Hepatocyte (in vitro differentiated cells): ENCODE measurements around the gene CRYGA. TPM values are rescaled to one million over a fixed set of nuclear protein-coding genes. Genes with fewer than 3 reads are reported as not detected.
A peak's percentile ranks its signal among the peaks of the same experiment; 100 is the strongest.

Experiments
- DNase-seq: peaks from one replicate; pipeline ENCODE4 v3.0.0-alpha.2; 2016; ENCODE audit warnings: low spot score
- H2AFZ ChIP-seq: fragments of 200-600 bp; sonication (generic); 2 replicates; pipeline ENCODE4 v1.6.0; 2016; ENCODE audit warnings: antibody characterized with exemption, mild to moderate bottlenecking
- H3K27ac ChIP-seq: fragments of 200-600 bp; sonication (generic); 2 replicates; pipeline ENCODE4 v1.5.1; 2016; ENCODE audit warnings: mild to moderate bottlenecking
- H3K27me3 ChIP-seq: fragments of 200-600 bp; sonication (generic); 2 replicates; pipeline ENCODE4 v1.6.1; 2016
- H3K36me3 ChIP-seq: fragments of 200-600 bp; sonication (generic); replicated peaks from 2 replicates; pipeline ENCODE4 v1.5.1; 2016; ENCODE audit warnings: low read depth; ENCODE audit not compliant: insufficient read depth
- H3K4me1 ChIP-seq: fragments of 200-600 bp; sonication (generic); 2 replicates; pipeline ENCODE4 v1.5.1; 2016; ENCODE audit warnings: mild to moderate bottlenecking, moderate library complexity; ENCODE audit not compliant: insufficient read depth
- H3K4me2 ChIP-seq: fragments of 200-600 bp; sonication (generic); 2 replicates; pipeline ENCODE4 v1.6.0; 2016
- H3K4me3 ChIP-seq: fragments of 200-600 bp; sonication (generic); 2 replicates; pipeline ENCODE4 v1.5.1; 2016; ENCODE audit warnings: mild to moderate bottlenecking
- H3K79me2 ChIP-seq: fragments of 200-600 bp; sonication (generic); 2 replicates; pipeline ENCODE4 v1.6.0; 2017; ENCODE audit warnings: mild to moderate bottlenecking
- H3K9me2 ChIP-seq: fragments of 200-600 bp; sonication (generic); replicated peaks from 2 replicates; pipeline ENCODE4 v1.6.0; 2017; ENCODE audit warnings: mild to moderate bottlenecking; ENCODE audit not compliant: insufficient read depth
- H3K9me3 ChIP-seq: fragments of 200-600 bp; sonication (generic); 2 replicates; pipeline ENCODE4 v1.5.1; 2016; ENCODE audit warnings: low read depth, mild to moderate bottlenecking
- H4K20me1 ChIP-seq: fragments of 200-600 bp; sonication (generic); 2 replicates; pipeline ENCODE4 v1.6.0; 2016; ENCODE audit warnings: mild to moderate bottlenecking; ENCODE audit not compliant: insufficient read depth, poor library complexity, severe bottlenecking
- CTCF ChIP-seq: fragments of 200-600 bp; sonication (generic); IDR thresholded peaks from 2 replicates; pipeline ENCODE4 v1.5.1; 2016; ENCODE audit warnings: antibody characterized with exemption, mild to moderate bottlenecking; ENCODE audit not compliant: poor library complexity
- EZH2 ChIP-seq: fragments of 200-600 bp; sonication (generic); IDR thresholded peaks from 2 replicates; pipeline ENCODE4 v1.6.1; 2016; ENCODE audit warnings: antibody characterized with exemption, mild to moderate bottlenecking, borderline replicate concordance
- EZH2phosphoT487 ChIP-seq: fragments of 200-600 bp; sonication (generic); IDR thresholded peaks from one replicate; pipeline ENCODE4 v1.6.1; 2018; ENCODE audit warnings: antibody characterized with exemption, mild to moderate bottlenecking, low read depth, moderate library complexity; ENCODE audit not compliant: unreplicated experiment, severe bottlenecking
- WGBS: methylation state at CpG from one replicate; pipeline ENCODE4 v1.1.6; 2016; ENCODE audit warnings: low lambda C conversion rate; ENCODE audit errors: missing lambda C conversion rate; 5-methylcytosine and 5-hydroxymethylcytosine counted together
- polyA plus RNA-seq: library from polyadenylated mRNA; unstranded; fragments of >200 nt; fragmentation: Nextera tagmentation; extraction: Ambion mirVana; gene quantifications from 2 replicates; pipeline ENCODE4 v1.2.1, GENCODE V29; 2016
- total RNA-seq: library from RNA; depleted of rRNA; stranded (reverse); fragments of >200 nt; gene quantifications from 2 replicates; pipeline ENCODE4 v1.2.3, GENCODE V29; 2014

CRYGA gene
- total and polyA plus RNA-seq, 2 experiments from 2014 or later = not detected

DNA sequence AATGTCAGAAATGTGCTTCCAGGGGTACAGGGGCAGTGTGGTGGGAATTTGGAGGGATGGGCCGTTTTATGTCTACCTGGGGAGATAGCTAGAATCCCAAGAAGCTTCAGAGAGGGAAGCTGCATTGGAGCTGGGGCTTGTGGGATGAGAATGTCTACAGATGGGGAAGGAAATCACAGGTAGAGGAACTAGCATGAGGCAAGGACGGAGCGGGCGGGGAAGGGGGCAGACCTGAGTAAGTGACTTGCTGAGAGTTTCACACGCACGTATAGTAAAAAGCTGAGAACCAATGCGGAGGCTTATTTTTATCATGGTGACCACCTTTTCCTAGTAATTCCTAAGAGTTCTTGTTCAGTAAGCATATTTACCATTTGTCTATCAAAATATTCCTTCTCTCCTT lies 20.1 kb upstream of the CRYGA start:
- Histone ChIP-seq H3K4me3 (no peak overlapping the region), H3K27ac (no peak overlapping the region), H3K27me3 (no peaks in the 10 kb centered on the region), H3K36me3 (no peaks in the 10 kb centered on the region), H2AFZ (no peak overlapping the region), H3K4me1 (peaks cover 2% of the 10 kb centered on the region), H3K4me2 (peak overlapping the region; percentile 47), H3K9me2 (no peaks in the 10 kb centered on the region), H3K9me3 (no peaks in the 10 kb centered on the region), H4K20me1 (no peaks in the 10 kb centered on the region), H3K79me2 (no peaks in the 10 kb centered on the region)
- no peak for DNase-seq
- TF ChIP-seq EZH2 (no peak), EZH2phosphoT487 (no peak), CTCF (no peak)
- 54% methylated on average over 7 of the region's 7 CpGs for WGBS

DNA sequence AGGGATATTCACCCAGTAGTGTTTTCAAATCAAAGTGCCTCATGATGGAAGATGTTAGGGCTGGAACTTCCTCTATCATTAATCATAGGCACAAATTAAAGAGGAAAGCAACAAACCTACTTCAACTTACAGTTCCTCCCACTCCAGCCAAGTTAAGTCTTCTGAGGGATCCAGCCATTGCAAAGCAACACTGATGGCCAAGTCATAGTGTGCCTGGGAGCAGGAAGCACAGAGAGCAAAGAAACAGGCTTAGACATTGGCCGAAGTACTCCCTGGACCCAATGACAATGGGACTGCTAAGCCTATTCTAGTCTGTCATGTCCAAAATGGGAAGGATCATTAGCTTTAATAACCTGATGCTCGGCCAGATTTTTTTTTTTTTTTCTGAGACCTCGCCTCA lies 19.4 kb upstream of the CRYGA start:
- DNase-seq = no peak
- H3K9me2 ChIP-seq = no peaks in the 10 kb centered on the region
- H3K9me3 ChIP-seq = no peaks in the 10 kb centered on the region
- no peaks in the 10 kb centered on the region for H3K27me3 ChIP-seq
- H3K4me2 ChIP-seq = no peak overlapping the region
- no peak overlapping the region for H3K27ac ChIP-seq
- no peaks in the 10 kb centered on the region for H3K79me2 ChIP-seq
- whole genome bisulfite sequencing = 90% methylated on average over 3 of the region's 3 CpGs
- no peak overlapping the region for H3K4me3 ChIP-seq
- no peak for TF ChIP-seq EZH2
- no peak for TF ChIP-seq CTCF
- no peak for TF ChIP-seq EZH2phosphoT487
- H3K36me3 ChIP-seq = no peaks in the 10 kb centered on the region
- no peak overlapping the region for H2AFZ ChIP-seq
- H4K20me1 ChIP-seq = no peaks in the 10 kb centered on the region
- peaks cover 2% of the 10 kb centered on the region for H3K4me1 ChIP-seq

- no peak overlapping the region for H3K4me2 ChIP-seq
- TF ChIP-seq EZH2phosphoT487 (no peak), EZH2 (no peak), CTCF (no peak)
- no peak overlapping the region for H3K27ac ChIP-seq
- H3K9me3 ChIP-seq = no peaks in the 10 kb centered on the region
- no peak overlapping the region for H3K4me3 ChIP-seq
- 69% methylated on average over 4 of the region's 4 CpGs for WGBS
- no peaks in the 10 kb centered on the region for H3K36me3 ChIP-seq
- H3K4me1 ChIP-seq = peaks cover 2% of the 10 kb centered on the region
- DNase-seq = peak; percentile 24
- no peaks in the 10 kb centered on the region for H4K20me1 ChIP-seq
- no peak overlapping the region for H2AFZ ChIP-seq
- H3K79me2 ChIP-seq = no peaks in the 10 kb centered on the region
- no peaks in the 10 kb centered on the region for H3K27me3 ChIP-seq
- H3K9me2 ChIP-seq = no peaks in the 10 kb centered on the region
Observed at GRCh38 chr2:208179028-208179609, 15.7 kb upstream of the CRYGA start.

GRCh38 chr2:208175840-208176153 lies 12.4 kb upstream of the CRYGA start:
- Histone ChIP-seq H3K79me2 (no peaks in the 10 kb centered on the region), H3K27ac (no peak overlapping the region), H4K20me1 (no peaks in the 10 kb centered on the region), H3K27me3 (no peaks in the 10 kb centered on the region), H2AFZ (no peak overlapping the region), H3K9me2 (no peaks in the 10 kb centered on the region), H3K4me3 (no peak overlapping the region), H3K9me3 (no peaks in the 10 kb centered on the region), H3K36me3 (no peaks in the 10 kb centered on the region), H3K4me2 (no peak overlapping the region), H3K4me1 (peaks cover 2% of the 10 kb centered on the region)
- 80% methylated on average over 6 of the region's 6 CpGs for WGBS
- TF ChIP-seq EZH2 = no peak
- no peak for TF ChIP-seq EZH2phosphoT487
- TF ChIP-seq CTCF = no peak
- DNase-seq = no peak
